GM19023 (cell line): ENCODE data around the gene CEP57L1.
"Not testable (repeated sequence)": the region's sequence is repeated elsewhere in the genome, so short reads cannot be mapped to it uniquely, and the experiment has no call there.

Source experiments
- ATAC-seq: cut with Tn5 transposase; IDR thresholded peaks from one replicate; pipeline ENCODE4 v1.9.1; 2021; ENCODE audit warnings: mild to moderate bottlenecking, moderate library complexity; ENCODE audit not compliant: unreplicated experiment

CEP57L1 gene

DNA sequence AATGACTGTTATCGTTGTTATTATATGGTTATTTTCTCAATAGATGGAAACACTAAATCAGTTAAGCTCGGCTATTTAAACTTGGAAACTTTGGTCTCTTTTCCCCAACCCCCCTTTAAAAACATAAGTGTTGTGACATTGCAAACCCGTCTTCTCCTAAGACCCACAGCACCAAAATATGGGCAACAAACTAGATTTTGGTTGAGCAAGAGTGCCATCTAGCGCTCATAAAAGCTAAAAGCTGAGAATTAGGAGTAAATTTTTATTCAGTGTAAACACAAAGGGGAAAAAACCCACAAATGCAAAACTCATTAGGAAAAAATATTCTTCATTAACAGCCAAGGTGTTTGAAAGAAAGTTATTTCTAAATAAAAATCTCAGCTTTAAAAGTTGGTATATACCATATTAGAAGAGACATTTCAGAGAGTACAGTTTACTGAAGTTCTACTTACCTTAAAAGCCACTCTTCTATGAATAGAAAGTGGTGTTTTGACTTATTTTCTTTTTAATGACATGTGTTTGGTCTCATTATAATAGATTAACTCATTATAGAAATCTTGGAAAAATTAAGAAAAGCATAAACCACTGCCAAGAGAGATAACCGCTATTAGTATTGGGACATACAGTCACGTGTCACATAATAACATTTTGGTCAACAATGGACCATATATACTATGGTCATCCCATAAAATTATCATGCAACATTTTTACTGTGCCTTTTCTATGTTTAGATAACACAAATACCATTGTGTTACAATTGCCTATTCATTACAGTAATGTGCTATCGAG lies 21.8 kb upstream of the CEP57L1 start:
- ATAC-seq: no peak

DNA sequence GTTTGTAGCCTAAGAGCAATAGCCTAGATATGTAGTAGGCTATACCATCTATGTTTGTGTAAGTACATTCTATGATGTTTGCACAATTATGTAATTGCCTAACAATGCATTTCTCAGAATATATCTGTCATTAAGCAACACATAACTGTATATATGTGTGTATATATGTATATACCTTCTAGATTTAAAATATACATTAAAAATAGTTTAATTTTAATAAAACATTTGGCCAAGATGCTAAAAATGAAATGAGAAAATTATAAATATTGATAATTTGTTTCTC lies 21.2 kb upstream of the CEP57L1 start:
- no peak for ATAC-seq

GRCh38 chr6:109075934-109076333 lies 19.4 kb upstream of the CEP57L1 start:
- no peak for ATAC-seq

DNA sequence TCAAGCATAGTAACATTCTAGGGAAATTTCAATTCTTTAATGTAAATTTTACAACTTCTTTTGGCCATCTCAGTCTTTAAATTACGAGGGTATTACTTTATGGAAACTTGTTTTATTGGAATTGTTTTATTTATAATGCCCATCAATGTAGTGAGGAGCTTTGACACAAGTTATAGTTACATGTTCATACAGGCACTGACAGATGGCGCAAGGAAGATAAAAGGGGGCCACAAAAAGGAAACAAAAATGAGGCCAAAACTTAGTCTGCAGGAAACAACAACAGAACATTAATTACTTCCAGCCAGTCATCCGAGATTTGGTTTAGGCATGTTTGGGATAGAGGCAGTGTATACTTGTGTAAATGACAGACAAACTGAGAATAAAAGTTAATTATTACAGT lies 18.9 kb upstream of the CEP57L1 start:
- ATAC-seq: no peak

DNA sequence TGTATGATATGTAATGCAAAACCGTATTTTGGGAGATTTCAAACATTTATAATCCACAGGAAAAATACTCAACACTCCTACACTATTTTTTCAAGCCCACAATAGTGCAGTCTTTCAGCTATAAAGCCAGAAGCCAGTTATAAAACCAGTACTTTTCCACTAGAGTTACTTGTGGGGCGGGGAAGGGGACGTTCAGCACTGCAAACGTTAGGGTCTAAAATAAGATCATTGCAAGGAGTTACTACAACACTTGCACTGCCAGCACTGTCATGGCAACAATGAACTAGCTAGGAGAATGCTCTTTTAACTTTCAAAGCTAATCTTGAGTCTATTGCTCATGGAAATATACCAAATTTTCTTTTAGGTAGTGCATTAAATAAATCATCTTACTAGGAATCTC lies 15.3 kb upstream of the CEP57L1 start:
- ATAC-seq: no peak

DNA sequence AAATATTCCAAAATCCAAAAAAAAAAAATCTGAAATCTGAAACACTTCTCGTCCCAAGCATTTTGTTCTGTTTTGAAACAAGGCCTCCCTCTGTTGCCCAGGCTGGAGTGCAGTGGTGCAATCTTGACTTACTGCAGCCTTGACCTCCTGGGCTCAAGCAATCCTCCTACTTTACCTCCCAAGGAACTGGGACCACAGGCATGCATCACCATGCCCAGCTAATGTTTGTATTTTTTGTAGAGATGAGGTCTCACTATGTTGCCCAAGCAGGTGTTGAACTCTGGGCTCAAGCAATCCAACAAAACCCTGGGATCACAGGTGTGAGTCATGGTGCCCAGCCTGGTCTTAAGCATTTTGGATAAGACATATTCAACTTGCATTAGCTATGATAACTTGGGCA lies 14.3 kb upstream of the CEP57L1 start:
- no peak for ATAC-seq

- ATAC-seq: no peak
These were observed 13.7 kb upstream of the CEP57L1 start for GRCh38 chr6:109081516-109082187.

- no peak for ATAC-seq
These were observed 13.1 kb upstream of the CEP57L1 start for GRCh38 chr6:109082188-109082577.

DNA sequence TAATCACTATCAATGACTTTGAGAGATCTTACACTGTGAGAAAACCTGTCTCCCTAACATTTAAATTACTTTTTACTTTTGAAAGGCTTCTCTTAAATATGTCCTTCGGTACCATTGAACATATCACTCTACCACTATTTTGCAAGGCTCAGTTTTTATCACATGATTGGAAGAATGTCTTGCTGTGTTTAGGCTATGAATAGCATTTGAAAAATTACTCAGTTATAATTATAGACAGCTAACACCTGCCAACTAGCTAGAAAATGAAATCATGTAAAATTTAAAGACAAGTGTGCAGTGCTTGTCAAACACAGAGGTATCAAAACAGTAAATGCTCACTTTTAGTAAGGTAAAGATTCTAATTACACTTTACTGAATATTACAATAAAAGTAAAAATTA lies 11.7 kb upstream of the CEP57L1 start:
- no peak for ATAC-seq

DNA sequence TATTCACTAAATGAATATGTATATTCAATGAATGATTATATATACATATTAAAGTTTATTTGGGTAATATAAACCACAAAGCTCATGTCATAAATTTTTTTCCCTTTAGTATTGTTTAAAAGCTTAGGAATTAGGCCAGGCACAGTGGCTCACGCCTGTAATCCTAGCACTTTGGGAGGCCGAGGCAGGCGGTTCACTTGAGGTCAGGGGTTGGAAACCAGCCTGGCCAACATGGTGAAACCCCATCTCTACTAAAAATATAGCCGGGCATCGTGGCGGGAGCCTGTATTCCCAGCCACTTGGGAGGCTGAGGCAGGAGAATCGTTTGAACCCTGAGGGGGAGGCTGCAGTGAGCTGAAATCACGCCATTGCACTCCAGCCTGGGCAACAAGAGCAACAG lies 11.2 kb upstream of the CEP57L1 start:
- ATAC-seq: not testable (repeated sequence)

DNA sequence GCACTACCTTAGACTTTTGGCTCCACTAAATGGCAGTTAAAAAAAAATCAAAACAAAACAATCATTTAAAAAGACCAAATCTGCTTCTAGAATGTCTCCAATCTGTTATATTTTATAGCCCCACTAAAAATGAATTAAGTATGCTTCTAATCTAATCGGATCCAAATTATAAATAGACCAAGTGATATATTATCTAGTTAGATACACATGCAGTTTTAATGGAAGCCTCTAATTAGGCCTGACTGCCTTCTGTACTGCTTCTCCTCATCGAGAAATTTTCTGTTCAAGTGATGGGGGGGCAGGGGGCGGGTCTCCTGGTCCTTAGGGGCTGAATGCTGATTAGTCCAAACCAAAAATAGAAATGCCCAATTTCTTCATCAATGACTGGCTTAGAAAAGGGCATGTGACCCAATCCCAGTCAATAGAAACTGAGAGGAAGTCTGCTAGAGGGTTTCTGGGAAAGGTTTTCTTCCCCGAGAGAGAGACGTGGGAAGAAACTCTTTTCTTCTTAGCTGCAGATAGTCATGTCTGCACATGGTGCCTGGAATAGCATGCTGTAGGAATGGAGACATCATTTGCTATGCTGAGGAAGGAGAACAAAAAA lies 7.5 kb upstream of the CEP57L1 start:
- no peak for ATAC-seq

- ATAC-seq: no peak
These were observed 6.3 kb upstream of the CEP57L1 start for GRCh38 chr6:109088995-109089394.

- ATAC-seq: no peak
These were observed 3.8 kb upstream of the CEP57L1 start for GRCh38 chr6:109091314-109092024.

GRCh38 chr6:109092074-109092473 lies 3.2 kb upstream of the CEP57L1 start:
- ATAC-seq: no peak

DNA sequence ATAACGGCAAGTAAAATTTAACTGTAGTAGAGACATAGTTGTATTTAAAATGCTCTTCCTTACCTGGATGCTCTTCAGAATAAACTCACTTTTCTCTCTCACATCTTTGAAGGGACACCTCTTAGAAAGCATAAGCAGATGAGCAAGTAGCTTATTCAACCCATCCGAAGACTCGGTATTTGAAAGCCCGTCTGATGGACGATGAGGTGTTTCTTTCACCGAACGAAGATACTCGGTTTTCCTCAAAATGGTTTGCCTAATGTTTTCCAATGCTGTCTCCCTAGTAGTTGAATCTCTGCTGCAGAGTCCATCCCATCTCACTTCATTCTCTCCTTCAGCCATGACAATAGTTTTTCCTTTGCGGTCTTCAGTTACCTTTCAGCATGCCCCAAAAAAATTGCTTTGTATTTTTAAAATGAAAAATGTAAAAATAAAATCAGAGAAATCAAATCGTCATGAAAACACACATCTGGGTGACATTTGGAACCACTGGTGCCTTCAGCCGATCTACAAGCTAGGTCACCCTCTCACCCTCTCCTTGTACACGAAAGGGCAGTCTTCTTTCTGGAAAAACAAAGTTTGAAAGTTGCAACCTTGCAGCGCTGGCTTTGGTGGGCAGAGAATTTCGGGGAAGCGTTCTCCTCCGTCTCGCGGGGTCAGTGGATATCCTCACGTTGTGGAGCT lies 1.4 kb upstream of the CEP57L1 start:
- ATAC-seq: peak; percentile 1

- peak; percentile 66 for ATAC-seq
These were observed 781 bp upstream of the CEP57L1 start, which contains the start of gene SESN1 for GRCh38 chr6:109094416-109095035. TSS of gene SESN1 (minus strand) at chr6:109094846. CDS start at chr6:109094073, 773 bp downstream.

- ATAC-seq: no peak
These were observed 453 bp downstream of the CEP57L1 start for GRCh38 chr6:109095835-109096084.

GRCh38 chr6:109096208-109096607 lies 901 bp downstream of the CEP57L1 start:
- ATAC-seq: no peak

DNA sequence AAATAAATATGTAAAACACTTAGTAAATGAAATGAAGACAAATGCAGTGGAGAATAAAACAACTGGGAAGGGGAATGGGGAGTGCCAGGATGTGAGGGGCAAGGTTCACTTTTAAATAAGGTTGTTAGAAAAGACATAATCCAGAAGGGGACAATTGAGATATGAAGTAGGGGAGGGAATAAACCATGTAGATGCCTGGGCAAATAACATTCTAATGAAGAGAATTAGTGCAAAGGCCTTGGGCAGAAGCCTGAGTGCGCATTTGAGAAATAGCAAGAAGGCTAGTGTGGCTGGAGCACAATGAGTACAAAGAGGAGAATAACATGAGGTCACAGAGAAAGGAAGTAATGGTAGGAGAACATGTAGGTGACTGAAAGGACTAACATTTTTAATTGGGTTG lies 2.4 kb downstream of the CEP57L1 start:
- no peak for ATAC-seq

DNA sequence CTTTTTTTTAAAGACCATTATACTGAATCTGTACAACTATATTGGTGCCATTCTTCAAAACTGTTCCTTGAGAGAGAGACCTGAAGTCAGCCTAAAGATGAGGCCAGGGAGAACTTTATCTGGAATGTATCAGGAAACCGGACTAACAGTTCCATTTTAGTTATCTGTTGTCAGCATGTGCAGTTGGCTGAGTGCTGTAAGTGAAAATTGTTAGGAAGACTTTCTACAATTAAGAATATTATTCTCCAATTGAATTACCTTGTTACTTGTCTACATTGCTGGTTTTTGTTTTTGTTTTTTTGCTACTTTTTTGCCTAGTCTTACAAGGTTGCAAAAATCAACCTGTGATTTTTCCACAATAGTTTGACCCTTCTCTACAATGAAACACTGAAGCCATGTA lies 7.5 kb downstream of the CEP57L1 start:
- no peak for ATAC-seq

- ATAC-seq: no peak
These were observed 8.6 kb downstream of the CEP57L1 start for GRCh38 chr6:109103942-109104341.
